AG10803 (cell line): ENCODE data around the gene OR56B4.

Source experiments
- DNase-seq: peaks from one replicate; pipeline ENCODE4 v3.0.0; 2010; ENCODE audit warnings: low read depth
- H3K4me3 ChIP-seq: 2 replicates; pipeline ENCODE4 v1.5.1; 2011; ENCODE audit warnings: mild to moderate bottlenecking, low read length, control low read depth
- TF ChIP-seq, protein P1 (sequence below): conservative IDR thresholded peaks from 2 replicates; pipeline ENCODE4 v1.5.1; 2011; ENCODE audit warnings: mild to moderate bottlenecking, low read length, control low read depth, inconsistent platforms

Gene OR56B4

DNA sequence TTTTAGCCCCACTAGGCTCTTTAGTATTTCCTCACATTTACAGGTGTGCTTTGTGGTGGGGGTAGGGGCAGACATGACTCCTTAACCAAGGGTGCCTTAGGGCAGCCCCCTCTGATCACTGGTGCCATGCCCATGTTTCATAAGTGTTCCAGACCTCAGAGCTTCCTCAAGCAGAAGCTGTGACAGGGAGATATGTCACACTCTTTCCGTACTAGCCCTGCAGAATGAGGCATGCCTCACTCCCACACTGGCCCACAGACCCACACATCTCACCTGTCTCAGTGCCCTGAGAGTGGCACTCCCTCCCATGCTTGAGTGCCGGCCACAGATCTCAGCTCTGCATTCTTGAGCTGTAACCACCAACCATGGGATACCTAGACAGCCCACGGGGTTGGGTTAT is 22.9 kb upstream of the OR56B4 start:
- TF ChIP-seq, protein P1, sequence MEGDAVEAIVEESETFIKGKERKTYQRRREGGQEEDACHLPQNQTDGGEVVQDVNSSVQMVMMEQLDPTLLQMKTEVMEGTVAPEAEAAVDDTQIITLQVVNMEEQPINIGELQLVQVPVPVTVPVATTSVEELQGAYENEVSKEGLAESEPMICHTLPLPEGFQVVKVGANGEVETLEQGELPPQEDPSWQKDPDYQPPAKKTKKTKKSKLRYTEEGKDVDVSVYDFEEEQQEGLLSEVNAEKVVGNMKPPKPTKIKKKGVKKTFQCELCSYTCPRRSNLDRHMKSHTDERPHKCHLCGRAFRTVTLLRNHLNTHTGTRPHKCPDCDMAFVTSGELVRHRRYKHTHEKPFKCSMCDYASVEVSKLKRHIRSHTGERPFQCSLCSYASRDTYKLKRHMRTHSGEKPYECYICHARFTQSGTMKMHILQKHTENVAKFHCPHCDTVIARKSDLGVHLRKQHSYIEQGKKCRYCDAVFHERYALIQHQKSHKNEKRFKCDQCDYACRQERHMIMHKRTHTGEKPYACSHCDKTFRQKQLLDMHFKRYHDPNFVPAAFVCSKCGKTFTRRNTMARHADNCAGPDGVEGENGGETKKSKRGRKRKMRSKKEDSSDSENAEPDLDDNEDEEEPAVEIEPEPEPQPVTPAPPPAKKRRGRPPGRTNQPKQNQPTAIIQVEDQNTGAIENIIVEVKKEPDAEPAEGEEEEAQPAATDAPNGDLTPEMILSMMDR, result no peak
- H3K4me3 ChIP-seq, result no peak overlapping the region
- no peak for DNase-seq

DNA sequence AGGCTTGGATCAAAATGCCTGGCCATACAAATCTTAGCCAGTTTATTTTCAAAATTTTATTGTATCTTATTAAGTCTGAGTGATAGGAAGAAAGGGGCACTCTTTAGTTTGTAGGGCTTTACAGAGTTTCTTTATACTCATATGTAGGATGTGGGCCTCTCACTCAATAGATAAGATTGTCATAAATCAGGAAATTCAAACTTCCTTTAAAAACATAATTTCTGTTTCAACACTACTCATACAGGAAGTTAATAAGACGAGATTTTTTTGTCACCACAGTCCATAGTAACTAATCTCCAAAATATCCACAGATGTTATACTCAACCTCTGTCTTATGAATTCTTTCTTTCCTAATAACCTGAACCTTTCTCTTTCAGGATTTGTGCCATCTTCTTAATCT is 13.3 kb upstream of the OR56B4 start:
- H3K4me3 ChIP-seq, result no peak overlapping the region
- TF ChIP-seq, protein P1, result no peak
- DNase-seq, result no peak

DNA sequence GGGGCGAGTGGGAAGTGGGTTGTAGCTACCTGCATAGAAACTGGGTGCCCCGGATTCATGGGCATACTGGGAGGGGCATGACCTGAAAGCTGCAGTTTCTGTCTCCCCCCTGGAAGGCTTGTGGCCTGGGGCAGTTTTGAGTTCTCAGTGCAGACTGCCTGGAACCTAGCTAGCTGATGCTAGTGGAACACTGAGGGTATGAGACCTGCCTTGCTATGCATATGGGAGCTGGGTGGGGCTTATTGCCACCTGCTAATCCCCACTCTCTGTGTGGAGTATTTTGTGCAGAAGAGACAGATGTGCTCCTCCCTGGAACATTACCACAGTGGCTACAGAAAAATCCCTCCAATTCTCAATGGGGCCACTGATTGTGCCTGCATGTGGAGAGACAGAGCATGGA is 11.7 kb upstream of the OR56B4 start:
- TF ChIP-seq, protein P1, result no peak
- H3K4me3 ChIP-seq, result no peak overlapping the region

DNA sequence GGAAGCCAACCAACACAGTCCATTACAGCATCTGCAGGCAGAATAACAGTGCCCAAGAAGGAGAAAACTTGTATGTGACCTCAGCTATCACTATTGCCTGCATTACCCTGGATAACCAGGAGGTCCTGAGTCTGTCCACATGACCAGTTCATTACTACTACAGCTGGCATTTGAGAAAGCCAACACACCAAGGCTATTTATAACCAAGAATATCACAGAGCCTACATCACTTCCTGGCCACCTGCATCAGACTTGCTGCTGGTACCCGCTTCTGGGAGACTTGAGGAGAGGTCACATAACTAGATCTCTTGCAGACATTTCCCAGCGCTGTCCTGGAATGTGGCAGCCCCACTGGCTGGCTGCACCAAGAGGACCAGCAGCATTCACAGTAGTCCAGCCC is 11.1 kb upstream of the OR56B4 start:
- DNase-seq, result no peak
- TF ChIP-seq, protein P1, result no peak

More for the DNA sequence above, 11.7 kb upstream of the OR56B4 start:
- DNase-seq, result no peak

DNA sequence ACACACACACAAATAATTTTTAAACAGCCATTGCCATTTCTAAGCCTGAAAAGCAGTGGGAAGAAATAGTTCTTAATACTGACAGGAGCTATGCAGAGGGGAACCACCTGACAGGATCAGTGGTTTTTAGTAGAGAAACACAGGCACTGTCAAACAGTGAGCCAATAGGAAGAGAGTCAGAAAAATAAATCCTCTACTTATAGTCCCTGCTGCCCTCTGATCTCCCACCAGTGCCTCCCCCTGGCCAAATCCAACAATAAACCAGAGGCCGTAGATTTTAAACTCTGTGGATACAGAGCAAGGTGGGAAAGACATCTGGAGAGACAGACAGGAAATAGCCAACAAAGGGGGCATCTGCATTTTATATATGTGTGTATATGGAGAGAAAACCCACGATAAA is 7.9 kb upstream of the OR56B4 start:
- no peak for DNase-seq
- no peak overlapping the region for H3K4me3 ChIP-seq
- TF ChIP-seq, protein P1, result no peak

More for the DNA sequence above, 11.1 kb upstream of the OR56B4 start:
- H3K4me3 ChIP-seq, result no peak overlapping the region

DNA sequence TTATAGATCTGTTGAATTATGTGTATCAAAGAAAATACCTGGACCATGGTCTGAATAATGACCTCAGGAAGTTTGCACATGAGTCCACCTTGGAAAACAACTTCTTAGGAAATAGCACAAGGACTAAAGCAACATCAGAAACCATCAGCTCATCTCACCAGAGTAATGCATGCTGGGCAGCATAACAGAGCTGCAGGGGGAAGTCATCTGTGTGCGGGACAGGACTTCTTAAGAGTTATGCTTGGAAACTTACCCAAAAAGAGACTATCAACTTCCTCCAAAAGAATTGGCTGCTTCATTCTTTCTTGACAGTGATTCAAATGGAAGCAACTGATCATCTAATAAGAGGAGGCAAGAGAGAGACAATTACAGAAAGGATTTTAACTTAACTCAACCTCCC is 2.5 kb downstream of the OR56B4 start:
- TF ChIP-seq, protein P1, result no peak
- no peak for DNase-seq
- no peak overlapping the region for H3K4me3 ChIP-seq

DNA sequence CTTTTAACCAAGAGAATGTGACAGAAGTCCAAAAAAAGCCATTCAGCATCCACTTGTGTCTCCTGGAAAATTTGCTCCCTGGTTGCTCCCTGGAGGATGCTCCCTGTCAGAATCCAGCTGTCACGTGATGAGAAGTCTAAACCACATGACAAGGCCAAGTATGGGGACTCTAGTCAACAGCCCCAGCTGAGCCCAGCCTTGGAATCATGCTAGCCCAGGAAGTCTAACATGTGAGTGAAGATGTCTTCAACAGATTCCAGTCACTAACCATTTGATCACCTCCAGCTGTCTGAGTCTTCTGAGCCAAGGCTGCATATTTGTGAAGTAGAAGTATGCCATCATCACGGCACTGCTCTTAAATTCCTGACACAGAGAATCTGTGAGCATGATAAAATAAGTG is 4.2 kb downstream of the OR56B4 start:
- H3K4me3 ChIP-seq, result no peak overlapping the region
- TF ChIP-seq, protein P1, result no peak
- DNase-seq, result peak; percentile 3
